ENCODE results near the gene AICDA. TPM values are rescaled to one million over a fixed set of nuclear protein-coding genes. Genes with fewer than 3 reads are reported as not detected.

Gene AICDA
- total RNA-seq (2014; rRNA removed; shearing (Covaris generic)): not detected in 2 replicates

GRCh38 chr12:8612629-8613028, at the start of gene AICDA:
Gene AICDA (minus strand): TSS chr12:8612859. CDS start chr12:8612767, 92 bp downstream.

Small RNA genes lying within 50 kb of the gene (small RNA-seq; reads per million reads assigned to genes)
- gene RF00019: not detected
- not detected for gene RF00564

Other genes with a start within 250 kb of the AICDA start
- gene CLEC6A, start 156.9 kb downstream of the AICDA start, total RNA-seq (2014; rRNA removed; shearing (Covaris generic)): not detected in 2 replicates
- gene CLEC4D, start 99.4 kb downstream of the AICDA start, total RNA-seq (2014; rRNA removed; shearing (Covaris generic)): not detected in 2 replicates
- not detected in 2 replicates for gene CLEC4E, start 72.0 kb downstream of the AICDA start, total RNA-seq (2014; rRNA removed; shearing (Covaris generic))
- gene MFAP5, start 50.0 kb upstream of the AICDA start, total RNA-seq (2014; rRNA removed; shearing (Covaris generic)): not detected in 2 replicates
- 58.7 and 62.2 TPM in 2 replicates for gene RIMKLB, start 85.1 kb upstream of the AICDA start, total RNA-seq (2014; rRNA removed; shearing (Covaris generic))
- gene A2ML1, start 209.8 kb upstream of the AICDA start, total RNA-seq (2014; rRNA removed; shearing (Covaris generic)): not detected in 2 replicates